Body of pancreas (tissue), 4 donors: ENCODE results near the gene IL19.

ENCODE experiments used
- POLR2A ChIP-seq, 3 donors: fragments of 450-650 bp; IDR thresholded peaks; one replicate each; pipeline ENCODE4 v1.6.1; 2016; ENCODE audit warnings: antibody characterized with exemption in 3 of 3, mild to moderate bottlenecking in 2 of 3
- TF ChIP-seq, protein P1 (sequence below), 7 experiments: fragments of 450-650 bp in 4 of 7; fragments of 200-600 bp in 3 of 7; sonication (generic) in 3 of 7; IDR thresholded peaks; one replicate each; pipeline ENCODE4 v1.5.1; 2016 to 2019; ENCODE audit warnings: antibody characterized with exemption in 7 of 7

DNA sequence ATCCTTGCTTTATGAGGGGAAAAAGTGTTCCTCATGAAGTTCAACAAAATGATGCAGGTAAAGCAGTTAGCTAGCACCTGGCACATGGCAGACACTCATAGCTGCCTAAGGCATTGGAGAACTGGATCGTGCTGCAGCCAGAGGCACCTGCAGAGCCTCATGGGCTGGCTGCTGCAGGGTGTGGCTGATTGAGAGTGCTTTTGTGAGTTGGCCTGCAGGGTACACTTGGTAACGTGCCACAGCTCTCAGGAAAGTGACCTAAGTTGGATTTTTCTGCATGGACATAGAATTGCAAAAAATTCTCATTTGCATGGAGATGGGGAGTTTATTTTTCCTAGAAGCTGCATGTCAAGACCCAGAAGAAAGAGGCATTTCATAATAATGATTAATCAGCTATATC lies 63.2 kb downstream of the IL19 start:
- no peak for TF ChIP-seq POLR2A (IDR thresholded peaks at IDR 0.05)
- TF ChIP-seq, protein P1, sequence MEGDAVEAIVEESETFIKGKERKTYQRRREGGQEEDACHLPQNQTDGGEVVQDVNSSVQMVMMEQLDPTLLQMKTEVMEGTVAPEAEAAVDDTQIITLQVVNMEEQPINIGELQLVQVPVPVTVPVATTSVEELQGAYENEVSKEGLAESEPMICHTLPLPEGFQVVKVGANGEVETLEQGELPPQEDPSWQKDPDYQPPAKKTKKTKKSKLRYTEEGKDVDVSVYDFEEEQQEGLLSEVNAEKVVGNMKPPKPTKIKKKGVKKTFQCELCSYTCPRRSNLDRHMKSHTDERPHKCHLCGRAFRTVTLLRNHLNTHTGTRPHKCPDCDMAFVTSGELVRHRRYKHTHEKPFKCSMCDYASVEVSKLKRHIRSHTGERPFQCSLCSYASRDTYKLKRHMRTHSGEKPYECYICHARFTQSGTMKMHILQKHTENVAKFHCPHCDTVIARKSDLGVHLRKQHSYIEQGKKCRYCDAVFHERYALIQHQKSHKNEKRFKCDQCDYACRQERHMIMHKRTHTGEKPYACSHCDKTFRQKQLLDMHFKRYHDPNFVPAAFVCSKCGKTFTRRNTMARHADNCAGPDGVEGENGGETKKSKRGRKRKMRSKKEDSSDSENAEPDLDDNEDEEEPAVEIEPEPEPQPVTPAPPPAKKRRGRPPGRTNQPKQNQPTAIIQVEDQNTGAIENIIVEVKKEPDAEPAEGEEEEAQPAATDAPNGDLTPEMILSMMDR (IDR thresholded peaks at IDR 0.05), result no peak
